ENCODE results near the gene CRAMP1.

Gene CRAMP1

GRCh38 chr16:1610899-1611632 lies 1.1 kb upstream of the CRAMP1 start:
- DNase-seq: no peak
- Mint-ChIP-seq H3K4me3 (peak overlapping the region; percentile 83), H3K36me3 (ENCODE audit: low read depth) (peaks cover 31% of the 10 kb centered on the region), H3K27me3 (peaks cover 8% of the 10 kb centered on the region), H3K9me3 (no peaks in the 10 kb centered on the region), H3K27ac (peak overlapping the region; percentile 99), H3K4me1 (ENCODE audit: low read depth) (peaks cover 39% of the 10 kb centered on the region)

GRCh38 chr16:1613211-1613622 lies 1.1 kb downstream of the CRAMP1 start:
- Mint-ChIP-seq H3K4me3 (peak overlapping the region; percentile 96), H3K4me1 (ENCODE audit: low read depth) (peaks cover 42% of the 10 kb centered on the region)

GRCh38 chr16:1613728-1614455 lies 1.7 kb downstream of the CRAMP1 start:
- DNase-seq: peak; percentile 41
- Mint-ChIP-seq H3K4me3 (peak overlapping the region; percentile 96), H3K4me1 (ENCODE audit: low read depth) (peaks cover 46% of the 10 kb centered on the region), H3K9me3 (no peaks in the 10 kb centered on the region), H3K27me3 (peaks cover 8% of the 10 kb centered on the region), H3K27ac (peak overlapping the region; percentile 84), H3K36me3 (ENCODE audit: low read depth) (peaks cover 54% of the 10 kb centered on the region)

More at GRCh38 chr16:1613211-1613622, 1.1 kb downstream of the CRAMP1 start:
- Mint-ChIP-seq H3K27ac (peak overlapping the region; percentile 84), H3K36me3 (ENCODE audit: low read depth) (peaks cover 47% of the 10 kb centered on the region), H3K27me3 (peaks cover 8% of the 10 kb centered on the region), H3K9me3 (no peaks in the 10 kb centered on the region)
- peak; percentile 39 for DNase-seq

GRCh38 chr16:1614456-1615102 lies 2.4 kb downstream of the CRAMP1 start:
- Mint-ChIP-seq H3K36me3 (ENCODE audit: low read depth) (peaks cover 59% of the 10 kb centered on the region), H3K27me3 (peaks cover 8% of the 10 kb centered on the region), H3K27ac (peak overlapping the region; percentile 55), H3K4me3 (peak overlapping the region; percentile 81), H3K4me1 (ENCODE audit: low read depth) (peaks cover 48% of the 10 kb centered on the region), H3K9me3 (no peaks in the 10 kb centered on the region)
- peak; percentile 37 for DNase-seq

- Mint-ChIP-seq H3K9me3 (no peaks in the 10 kb centered on the region), H3K27ac (no peak overlapping the region)
Measured at GRCh38 chr16:1615761-1616160, 3.6 kb downstream of the CRAMP1 start.

GRCh38 chr16:1619976-1620375 lies 7.8 kb downstream of the CRAMP1 start:
- no peak overlapping the region for H3K27ac Mint-ChIP-seq

More at GRCh38 chr16:1615761-1616160, 3.6 kb downstream of the CRAMP1 start:
- H3K4me3 Mint-ChIP-seq: peak overlapping the region; percentile 73
- peaks cover 51% of the 10 kb centered on the region for H3K4me1 Mint-ChIP-seq (ENCODE audit: low read depth)
- peaks cover 69% of the 10 kb centered on the region for H3K36me3 Mint-ChIP-seq (ENCODE audit: low read depth)
- H3K27me3 Mint-ChIP-seq: peaks cover 8% of the 10 kb centered on the region
- no peak for DNase-seq

GRCh38 chr16:1620391-1620790 lies 8.2 kb downstream of the CRAMP1 start:
- Mint-ChIP-seq H3K27ac (no peak overlapping the region), H3K4me3 (no peak overlapping the region), H3K36me3 (ENCODE audit: low read depth) (peaks cover 81% of the 10 kb centered on the region), H3K4me1 (ENCODE audit: low read depth) (peaks cover 41% of the 10 kb centered on the region), H3K27me3 (peaks cover 3% of the 10 kb centered on the region), H3K9me3 (no peaks in the 10 kb centered on the region)
- no peak for DNase-seq

More at GRCh38 chr16:1619976-1620375, 7.8 kb downstream of the CRAMP1 start:
- H3K9me3 Mint-ChIP-seq: no peaks in the 10 kb centered on the region
- no peak overlapping the region for H3K4me3 Mint-ChIP-seq
- peaks cover 81% of the 10 kb centered on the region for H3K36me3 Mint-ChIP-seq (ENCODE audit: low read depth)
- H3K27me3 Mint-ChIP-seq: peaks cover 8% of the 10 kb centered on the region
- DNase-seq: no peak
- H3K4me1 Mint-ChIP-seq (ENCODE audit: low read depth): peaks cover 45% of the 10 kb centered on the region

GRCh38 chr16:1621851-1622250 lies 9.7 kb downstream of the CRAMP1 start:
- no peak overlapping the region for H3K27ac Mint-ChIP-seq
- H3K4me3 Mint-ChIP-seq: no peak overlapping the region
- no peaks in the 10 kb centered on the region for H3K9me3 Mint-ChIP-seq
- peaks cover 33% of the 10 kb centered on the region for H3K4me1 Mint-ChIP-seq (ENCODE audit: low read depth)
- DNase-seq: no peak
- no peaks in the 10 kb centered on the region for H3K27me3 Mint-ChIP-seq
- peaks cover 82% of the 10 kb centered on the region for H3K36me3 Mint-ChIP-seq (ENCODE audit: low read depth)

GRCh38 chr16:1626327-1626726 lies 14.2 kb downstream of the CRAMP1 start:
- no peak for DNase-seq
- Mint-ChIP-seq H3K4me3 (no peak overlapping the region), H3K4me1 (ENCODE audit: low read depth) (peaks cover 9% of the 10 kb centered on the region), H3K9me3 (no peaks in the 10 kb centered on the region), H3K27ac (no peak overlapping the region), H3K27me3 (no peaks in the 10 kb centered on the region), H3K36me3 (ENCODE audit: low read depth) (peaks cover 81% of the 10 kb centered on the region)

- no peak overlapping the region for H3K4me3 Mint-ChIP-seq
- no peak overlapping the region for H3K27ac Mint-ChIP-seq
- no peak for DNase-seq
- H3K27me3 Mint-ChIP-seq: no peaks in the 10 kb centered on the region
- peaks cover 83% of the 10 kb centered on the region for H3K36me3 Mint-ChIP-seq (ENCODE audit: low read depth)
- peaks cover 9% of the 10 kb centered on the region for H3K4me1 Mint-ChIP-seq (ENCODE audit: low read depth)
- no peaks in the 10 kb centered on the region for H3K9me3 Mint-ChIP-seq
Measured at GRCh38 chr16:1626776-1627175, 14.6 kb downstream of the CRAMP1 start.

GRCh38 chr16:1630450-1631213 lies 18.5 kb downstream of the CRAMP1 start:
- no peak overlapping the region for H3K4me3 Mint-ChIP-seq
- peaks cover 6% of the 10 kb centered on the region for H3K4me1 Mint-ChIP-seq (ENCODE audit: low read depth)
- no peaks in the 10 kb centered on the region for H3K27me3 Mint-ChIP-seq
- no peaks in the 10 kb centered on the region for H3K9me3 Mint-ChIP-seq
- peaks cover 92% of the 10 kb centered on the region for H3K36me3 Mint-ChIP-seq (ENCODE audit: low read depth)
- no peak for DNase-seq
- H3K27ac Mint-ChIP-seq: no peak overlapping the region

GRCh38 chr16:1631230-1631629 lies 19.1 kb downstream of the CRAMP1 start:
- peaks cover 6% of the 10 kb centered on the region for H3K4me1 Mint-ChIP-seq (ENCODE audit: low read depth)
- no peak overlapping the region for H3K4me3 Mint-ChIP-seq
- DNase-seq: no peak
- H3K36me3 Mint-ChIP-seq (ENCODE audit: low read depth): peaks cover 92% of the 10 kb centered on the region
- no peaks in the 10 kb centered on the region for H3K9me3 Mint-ChIP-seq
- H3K27ac Mint-ChIP-seq: no peak overlapping the region
- no peaks in the 10 kb centered on the region for H3K27me3 Mint-ChIP-seq

- Mint-ChIP-seq H3K27ac (no peak overlapping the region), H3K4me1 (ENCODE audit: low read depth) (peaks cover 6% of the 10 kb centered on the region), H3K27me3 (no peaks in the 10 kb centered on the region), H3K4me3 (no peak overlapping the region), H3K36me3 (ENCODE audit: low read depth) (peaks cover 83% of the 10 kb centered on the region), H3K9me3 (no peaks in the 10 kb centered on the region)
- DNase-seq: no peak
Measured at GRCh38 chr16:1631931-1632637, 19.9 kb downstream of the CRAMP1 start.

GRCh38 chr16:1632638-1632970 lies 20.4 kb downstream of the CRAMP1 start:
- Mint-ChIP-seq H3K4me3 (no peak overlapping the region), H3K27ac (no peak overlapping the region), H3K36me3 (ENCODE audit: low read depth) (peaks cover 83% of the 10 kb centered on the region), H3K27me3 (no peaks in the 10 kb centered on the region), H3K9me3 (no peaks in the 10 kb centered on the region), H3K4me1 (ENCODE audit: low read depth) (peaks cover 6% of the 10 kb centered on the region)
- no peak for DNase-seq

Data from activated T-cell treated with anti-CD3 and anti-CD28 coated beads, Interleukin-2, amount 50 U/mL, for 24 hours (primary cell).